Activated CD8-positive, alpha-beta memory T cell treated with anti-CD3 and anti-CD28 coated beads for 1 hour (primary cell): ENCODE results near the gene TARP.
"Not testable (repeated sequence)": the region's sequence is repeated elsewhere in the genome, so short reads cannot be mapped to it uniquely, and the experiment has no call there.

Source experiments
- DNase-seq, 2 donors: peaks; one replicate each; pipeline ENCODE4 v3.0.0-alpha.2; 2020; ENCODE audit warnings: low read depth in 1 of 2; ENCODE audit errors: extremely low read depth in 1 of 2

Gene TARP

DNA sequence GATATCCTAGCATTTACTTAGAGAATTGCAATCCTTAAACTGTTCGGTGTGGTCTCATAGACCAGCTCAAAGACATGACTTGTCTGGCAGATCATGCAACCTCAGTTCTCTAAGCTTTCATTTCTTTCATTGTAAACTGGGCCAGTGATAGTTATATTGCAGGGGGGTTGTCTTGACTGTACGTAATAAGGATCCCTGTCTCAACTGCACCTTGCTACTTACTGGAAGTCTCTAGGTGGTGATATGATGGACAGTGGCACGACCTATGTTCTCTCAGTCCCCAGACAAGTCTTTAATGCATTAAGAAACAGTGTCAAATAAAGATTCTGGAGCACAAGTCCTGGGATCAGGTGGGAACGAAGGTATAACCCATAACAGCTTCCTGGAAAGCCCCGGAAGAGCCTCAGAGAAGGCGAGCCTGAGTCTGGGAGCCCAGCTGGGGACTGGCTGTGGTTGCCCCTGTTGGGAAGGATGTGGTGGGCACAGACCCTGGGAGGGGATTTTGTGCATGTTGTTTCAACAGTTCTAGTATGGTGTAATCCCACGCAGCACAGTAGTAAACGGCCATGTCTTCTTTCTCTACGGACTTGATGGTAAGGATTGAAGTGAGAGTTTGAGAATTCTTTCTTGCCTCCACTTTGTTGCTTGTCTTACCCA lies 26.0 kb upstream of the TARP start:
- DNase-seq = no peak

DNA sequence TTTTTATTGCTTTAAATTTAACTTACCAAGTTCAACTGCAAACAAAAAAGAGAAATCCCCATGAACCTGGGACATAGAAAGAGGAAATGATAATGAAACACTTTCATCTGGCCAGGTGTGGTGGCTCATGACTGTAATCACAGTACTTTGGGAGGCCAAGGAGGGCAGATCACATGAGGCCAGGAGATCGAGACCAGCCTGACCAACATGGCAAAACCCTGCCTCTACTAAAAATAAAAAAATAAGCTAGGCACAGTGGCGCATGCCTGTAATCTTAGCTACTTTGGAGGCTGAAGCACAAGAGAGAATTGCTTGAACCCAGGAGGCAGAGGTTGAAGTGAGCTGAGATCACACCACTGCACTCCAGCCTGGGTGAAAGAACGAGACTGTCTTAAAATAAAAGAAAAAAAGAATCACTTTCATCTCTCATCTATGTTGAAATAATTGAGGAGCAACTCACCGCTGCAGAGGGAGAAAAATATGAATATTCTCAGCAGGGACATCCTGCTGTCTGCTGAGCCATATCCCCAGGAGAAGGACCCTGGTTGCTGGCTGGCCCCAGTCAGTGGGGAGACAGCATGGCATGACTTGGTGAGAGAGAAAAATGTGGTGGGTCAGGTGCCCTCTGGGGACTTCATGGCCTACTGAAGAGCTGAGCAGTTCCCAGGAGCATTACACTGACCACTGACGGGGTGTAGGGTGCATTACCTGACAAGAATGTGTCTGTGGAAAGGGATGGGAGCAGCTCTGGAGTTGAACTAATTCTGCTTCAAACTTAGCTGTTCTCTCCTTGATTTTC lies 22.8 kb upstream of the TARP start:
- no peak for DNase-seq

DNA sequence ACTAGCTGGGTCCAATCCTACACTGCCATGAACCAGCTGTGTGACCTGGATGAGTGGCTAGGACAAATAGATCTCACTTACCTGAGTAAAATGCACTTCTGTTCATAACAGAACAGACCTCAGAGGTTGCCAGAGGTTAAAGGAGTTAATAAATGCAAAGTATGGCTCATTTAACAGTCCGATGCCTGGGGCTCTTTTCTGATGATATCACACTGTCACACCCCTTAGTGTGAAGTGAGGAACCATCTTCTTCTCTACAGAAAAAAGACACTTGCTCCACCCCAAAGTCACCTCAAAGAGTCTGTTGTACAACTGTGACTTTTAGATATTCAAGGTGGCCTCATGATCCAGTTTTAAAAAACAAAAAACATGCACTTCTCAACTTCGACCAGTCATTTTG lies 21.5 kb upstream of the TARP start:
- DNase-seq = no peak

DNA sequence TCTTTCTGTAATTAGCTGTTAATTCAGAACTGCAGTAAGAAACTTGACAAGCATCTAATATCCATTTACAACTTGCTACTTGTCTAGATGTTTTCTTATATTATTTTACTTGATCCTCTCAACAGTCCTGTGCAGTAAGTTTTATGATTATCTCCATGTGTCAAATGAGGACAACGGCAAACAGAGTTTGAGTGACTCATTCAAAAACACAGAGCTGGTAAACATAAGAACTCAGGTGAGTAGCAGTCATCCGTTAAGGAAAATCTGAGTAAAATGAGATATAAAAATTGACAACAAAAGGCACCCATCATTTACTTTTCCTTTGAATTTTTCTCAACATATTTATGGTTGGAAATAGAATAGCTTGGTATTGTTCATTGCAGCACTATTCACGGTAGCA lies 19.0 kb upstream of the TARP start:
- no peak for DNase-seq

DNA sequence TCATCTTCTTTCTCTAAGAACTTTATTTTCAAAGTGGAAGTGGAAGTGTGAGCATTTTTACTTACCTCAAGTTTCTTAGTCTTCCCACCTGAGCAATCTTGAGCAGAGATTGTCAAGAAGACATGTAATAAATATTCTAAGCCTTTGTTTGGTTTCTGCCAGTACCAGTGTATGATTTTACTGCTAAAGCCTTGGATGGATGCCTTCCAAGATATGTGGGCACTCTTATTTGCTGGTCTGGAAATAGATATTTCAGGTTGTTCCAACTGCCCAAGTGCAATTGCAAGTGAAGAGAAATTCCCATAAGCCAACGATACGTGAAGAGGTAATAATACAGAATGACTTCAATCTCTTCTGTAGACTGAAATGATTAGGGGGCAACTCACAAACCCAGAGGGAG lies 18.2 kb upstream of the TARP start:
- no peak for DNase-seq

DNA sequence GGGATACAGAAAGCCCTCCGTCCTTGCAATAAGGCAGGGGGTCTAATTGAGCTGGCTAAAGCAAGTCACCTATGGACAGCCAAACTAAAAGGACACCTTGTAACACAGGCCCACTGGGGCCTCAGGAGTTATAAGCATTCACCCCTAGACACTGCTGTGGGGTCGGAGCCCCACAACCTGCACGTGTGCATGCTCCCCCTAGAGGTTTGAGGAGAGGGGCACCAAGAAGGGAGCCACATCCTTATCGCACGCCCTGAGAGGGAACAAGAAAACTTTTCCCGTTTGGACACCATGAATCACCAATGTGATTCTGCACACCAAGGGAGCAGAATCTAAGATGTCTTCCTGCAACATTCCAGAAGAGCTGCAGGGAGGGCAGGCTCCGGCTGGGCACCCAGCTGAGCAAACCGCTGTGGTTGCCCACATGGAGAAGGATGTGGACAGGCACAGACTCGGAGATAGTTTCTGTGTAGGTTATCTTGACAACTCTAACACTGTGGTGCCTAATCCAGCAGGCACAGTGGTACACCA lies 17.7 kb upstream of the TARP start:
- DNase-seq = no peak

DNA sequence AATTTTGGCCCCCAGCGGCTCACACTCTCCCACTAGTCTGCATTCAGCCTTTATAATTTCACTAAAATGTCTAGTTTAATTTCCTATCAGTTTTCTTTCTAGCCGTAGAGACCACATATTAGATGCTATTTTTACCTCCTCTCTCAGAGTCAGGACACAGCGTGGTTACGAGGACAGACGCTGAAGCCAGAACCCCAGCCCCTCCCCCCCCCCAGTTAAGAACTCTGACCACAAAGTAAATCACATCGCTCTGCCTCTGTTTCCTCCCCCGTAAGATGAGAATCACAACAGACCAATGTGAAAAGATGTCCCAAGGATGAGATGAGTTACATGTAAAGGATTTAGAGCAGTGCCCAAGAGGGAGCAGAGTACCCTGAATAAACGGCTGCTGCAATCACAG lies 11.1 kb upstream of the TARP start:
- DNase-seq = no peak

DNA sequence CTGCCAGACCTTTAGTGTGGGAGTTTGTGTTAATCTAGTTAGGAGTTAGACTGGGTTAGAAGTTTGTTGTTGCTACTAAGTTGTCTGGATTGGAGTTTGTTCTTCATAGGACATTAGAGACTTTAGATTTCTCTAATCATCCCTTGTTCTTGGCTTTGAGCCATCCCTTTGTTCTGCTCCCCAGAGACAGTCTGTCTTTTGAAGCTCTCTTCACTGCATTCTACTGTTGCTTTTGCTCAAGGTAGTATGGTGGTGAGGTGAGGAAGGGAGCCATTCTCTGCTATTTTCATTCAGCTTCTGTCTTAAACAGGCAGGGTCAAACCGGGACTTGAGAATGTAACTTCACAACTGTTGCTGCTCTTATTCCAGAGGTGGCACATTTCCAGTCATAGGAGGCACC lies 10.4 kb upstream of the TARP start:
- no peak for DNase-seq

DNA sequence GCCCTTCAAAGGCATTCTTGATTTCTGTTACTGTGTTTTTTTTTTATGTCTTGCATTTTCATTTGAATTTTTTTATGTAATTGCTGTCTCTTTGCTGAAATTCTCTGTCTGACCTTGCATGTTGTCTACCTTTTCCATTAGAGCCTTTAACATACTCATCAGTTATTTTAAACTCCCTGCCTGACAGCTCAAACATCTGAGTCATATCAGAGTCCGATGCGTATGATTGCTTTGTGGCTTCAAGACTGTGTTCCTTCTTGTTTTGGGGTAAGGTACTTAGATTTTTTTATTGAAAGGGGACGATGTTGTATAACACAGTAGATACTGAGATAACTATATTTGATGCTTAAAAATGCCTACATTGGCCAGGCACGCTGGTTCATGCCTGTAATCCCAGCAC lies 9.7 kb upstream of the TARP start:
- no peak for DNase-seq

DNA sequence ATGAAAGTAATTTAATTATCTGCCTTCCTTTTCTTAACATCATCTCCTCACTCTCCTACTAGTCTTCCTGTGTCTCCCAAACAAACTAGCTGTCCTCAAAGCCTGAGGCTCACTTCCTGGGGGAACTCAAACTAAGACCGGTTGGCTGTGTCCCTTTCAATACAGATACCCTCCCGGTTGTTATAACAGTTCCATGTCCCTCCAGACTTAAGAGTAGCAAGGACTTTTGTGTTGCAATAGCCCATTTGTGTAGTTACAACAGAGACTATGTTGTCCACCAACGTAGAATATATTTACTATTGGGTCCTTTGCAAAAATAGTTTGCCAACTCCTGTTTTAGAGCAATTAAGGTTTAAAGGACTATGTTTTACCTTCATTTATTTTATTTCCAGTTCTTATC lies 8.6 kb upstream of the TARP start:
- no peak for DNase-seq

DNA sequence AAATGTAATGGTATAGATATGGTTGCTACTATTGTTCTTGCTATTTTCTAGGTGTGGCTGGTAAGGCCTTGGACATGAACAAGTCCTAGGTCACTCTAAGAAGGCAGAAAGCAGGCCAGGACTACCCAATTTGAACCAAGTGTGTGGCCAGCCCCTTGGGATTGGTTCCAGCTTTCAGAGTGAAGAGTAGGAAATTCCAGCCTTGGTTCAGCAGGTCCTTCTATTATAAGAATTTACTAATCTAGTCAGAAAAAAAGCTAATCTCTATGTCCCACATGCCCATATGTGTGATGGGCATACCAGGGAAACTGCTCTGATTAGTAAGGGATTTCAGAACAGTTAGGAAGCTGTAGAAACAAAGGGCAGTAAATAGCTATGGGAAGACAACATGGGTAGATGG lies 7.8 kb upstream of the TARP start:
- DNase-seq = no peak

DNA sequence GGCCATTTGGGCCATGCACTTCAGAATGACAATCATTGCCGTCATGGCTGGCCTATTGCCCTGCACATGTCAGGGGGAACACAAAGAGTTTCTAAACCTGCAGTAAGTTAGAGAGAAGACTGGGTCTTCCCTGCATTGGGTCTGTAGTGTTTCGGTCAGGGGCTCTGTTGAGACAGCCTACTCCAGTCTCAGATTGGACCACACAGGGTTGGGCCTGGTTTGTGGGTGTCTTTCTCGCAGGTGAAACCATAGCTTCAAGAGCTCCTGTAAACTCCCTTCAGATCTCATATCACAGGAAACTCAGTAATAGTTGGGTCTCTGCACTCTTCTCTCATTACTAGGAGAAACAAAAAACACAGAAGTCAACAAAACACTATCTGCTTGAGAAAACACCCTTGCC lies 7.3 kb upstream of the TARP start:
- no peak for DNase-seq

DNA sequence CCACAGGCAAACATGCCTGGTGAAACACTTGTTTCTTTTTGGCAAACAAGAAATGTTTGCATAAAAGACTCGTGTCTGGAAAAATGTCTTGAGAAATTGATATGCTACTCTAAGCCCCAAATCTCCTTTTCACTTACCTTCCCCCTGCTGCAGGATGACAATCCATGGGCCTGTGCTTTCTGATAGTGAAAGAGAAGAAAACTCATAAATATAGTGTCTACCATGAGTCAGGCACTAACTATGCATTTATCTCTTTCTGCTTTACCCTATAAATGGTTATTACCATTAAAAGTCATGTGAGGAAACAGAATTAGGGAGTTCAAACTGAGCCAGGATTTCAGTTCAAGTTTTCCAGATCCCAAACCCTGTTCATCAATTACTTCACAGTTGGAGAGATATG lies 6.6 kb upstream of the TARP start:
- no peak for DNase-seq

DNA sequence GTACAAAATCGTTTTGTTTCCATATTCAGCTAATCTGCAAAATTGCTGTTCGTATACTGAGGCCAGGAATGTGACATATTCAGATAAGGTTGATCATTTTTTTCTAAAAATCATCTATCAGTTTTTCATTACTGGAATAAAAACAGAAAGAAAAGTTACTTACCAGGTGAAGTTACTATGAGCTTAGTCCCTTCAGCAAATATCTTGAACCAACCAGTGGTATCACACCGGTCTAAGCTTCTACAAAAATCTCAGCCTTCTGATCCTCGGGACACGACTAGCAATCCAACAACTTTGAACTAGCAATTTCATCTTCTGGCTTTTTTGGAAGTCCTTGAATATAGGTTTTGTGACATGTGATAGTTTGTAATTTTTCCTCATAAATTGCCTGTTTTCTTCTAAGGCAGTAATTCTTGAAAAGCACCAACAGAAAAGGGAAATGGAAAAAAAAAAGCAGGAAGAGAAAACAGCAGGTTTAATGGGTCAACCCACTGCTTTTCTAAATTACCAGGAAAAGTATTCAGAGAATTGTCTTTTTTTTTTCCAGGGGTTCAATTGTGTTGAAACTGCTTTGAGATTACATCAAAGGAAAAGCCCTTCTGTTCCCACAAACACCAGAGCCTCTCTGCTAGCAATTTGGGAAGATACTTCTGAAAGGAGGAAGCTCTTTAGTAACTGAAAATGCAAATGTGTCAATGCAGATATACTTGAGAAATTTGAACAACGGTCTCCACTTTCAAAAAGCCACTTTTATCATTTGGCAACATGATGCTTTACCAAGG lies 2.9 kb upstream of the TARP start:
- DNase-seq = no peak

DNA sequence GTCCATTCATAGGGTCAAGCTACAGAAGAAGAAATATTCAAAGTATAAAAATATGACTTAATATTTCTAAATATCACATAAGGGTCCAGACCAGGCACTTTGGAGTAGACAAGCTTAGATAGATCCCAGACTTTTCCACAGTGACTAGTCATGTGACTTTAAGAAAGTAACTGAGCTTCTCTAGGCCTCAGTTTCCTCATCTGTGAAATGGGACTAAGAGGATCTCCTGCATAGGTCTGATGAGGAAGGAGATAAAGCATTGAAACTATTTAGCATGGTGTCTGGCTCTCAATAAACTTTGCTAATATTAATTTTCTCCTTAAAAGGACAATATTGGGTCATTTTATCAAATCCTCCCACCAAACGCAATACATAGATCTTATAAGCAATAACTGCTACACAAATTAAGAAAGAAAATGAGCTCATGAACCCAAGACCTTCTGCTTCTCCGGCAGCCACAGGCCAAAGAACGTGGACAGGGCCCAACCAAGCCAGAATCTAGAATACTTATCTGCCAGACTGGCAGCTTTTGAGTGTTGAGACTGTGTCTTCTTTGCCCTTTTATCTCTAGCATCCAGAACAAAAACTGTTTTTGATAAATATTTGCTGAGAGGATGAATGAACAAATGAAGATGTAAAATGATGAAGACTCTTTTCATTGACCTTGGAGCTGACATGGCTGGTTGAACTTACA lies 1.6 kb upstream of the TARP start:
- DNase-seq = no peak

DNA sequence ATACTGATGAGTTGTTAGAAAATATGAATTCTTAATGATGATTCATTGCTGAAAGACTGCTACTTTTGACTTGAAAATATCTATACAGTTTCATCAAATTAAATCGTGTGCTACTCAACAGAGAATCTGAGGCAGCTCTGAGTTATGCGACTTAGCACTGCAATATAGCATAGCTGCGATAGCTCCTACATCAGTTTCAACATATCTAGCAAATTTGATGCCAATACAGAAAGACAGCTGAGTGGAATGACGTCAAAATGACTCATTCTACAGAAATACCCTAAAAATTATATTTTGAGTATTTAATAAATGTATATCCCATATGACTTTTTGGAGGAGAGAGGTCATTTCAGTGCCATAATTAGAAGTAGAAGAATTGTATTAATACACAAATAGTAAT lies 1.1 kb upstream of the TARP start:
- DNase-seq = no peak

DNA sequence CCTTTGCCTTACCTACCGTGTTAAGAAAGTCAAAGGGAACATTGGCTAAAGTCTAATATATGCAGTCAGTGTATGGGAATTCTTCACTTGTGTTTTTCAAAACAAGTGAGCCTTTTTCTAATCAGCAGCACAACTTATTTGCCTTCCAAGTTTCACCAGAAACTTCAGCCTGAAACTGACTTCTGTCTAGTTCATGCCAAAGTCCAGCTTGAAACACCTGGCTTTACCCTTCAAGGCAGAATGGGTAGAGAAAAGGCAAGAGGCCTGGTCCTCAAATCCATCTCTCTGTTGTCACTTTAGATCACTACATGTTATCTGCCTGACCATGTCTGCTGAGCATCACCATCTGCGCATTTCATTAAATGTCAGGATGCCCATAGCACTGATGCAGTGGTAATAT lies 3.0 kb downstream of the TARP start:
- DNase-seq = not testable (repeated sequence)

DNA sequence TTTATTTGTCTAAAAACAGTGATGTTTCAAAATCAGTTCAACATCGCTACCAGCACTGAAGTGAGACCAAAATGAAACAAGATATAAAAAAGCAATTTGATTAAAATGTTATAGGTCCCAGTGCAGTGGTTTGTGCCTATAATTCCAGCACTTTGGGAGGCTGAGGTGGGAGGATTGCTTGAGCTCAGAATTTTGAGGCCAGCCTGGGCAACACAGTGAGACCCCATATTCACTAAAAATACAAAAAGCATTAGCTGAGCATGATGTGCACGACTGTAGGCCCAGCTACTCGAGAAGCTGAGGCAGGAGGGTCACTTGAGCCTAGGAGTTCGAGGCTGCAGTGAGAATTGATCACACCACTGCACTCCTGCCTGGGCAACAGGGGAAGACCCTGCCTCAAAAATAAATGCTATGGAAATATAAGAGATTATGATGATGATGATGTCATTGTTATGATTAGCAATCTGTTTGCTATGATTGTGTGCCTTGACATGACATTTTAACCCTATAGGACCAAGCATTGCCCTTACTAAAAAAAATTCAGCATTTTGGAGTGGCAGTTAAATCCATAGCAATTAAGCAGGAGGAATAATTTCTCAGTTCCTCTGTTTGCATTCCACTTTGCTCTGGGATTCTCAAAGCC lies 3.6 kb downstream of the TARP start:
- DNase-seq = not testable (repeated sequence)

DNA sequence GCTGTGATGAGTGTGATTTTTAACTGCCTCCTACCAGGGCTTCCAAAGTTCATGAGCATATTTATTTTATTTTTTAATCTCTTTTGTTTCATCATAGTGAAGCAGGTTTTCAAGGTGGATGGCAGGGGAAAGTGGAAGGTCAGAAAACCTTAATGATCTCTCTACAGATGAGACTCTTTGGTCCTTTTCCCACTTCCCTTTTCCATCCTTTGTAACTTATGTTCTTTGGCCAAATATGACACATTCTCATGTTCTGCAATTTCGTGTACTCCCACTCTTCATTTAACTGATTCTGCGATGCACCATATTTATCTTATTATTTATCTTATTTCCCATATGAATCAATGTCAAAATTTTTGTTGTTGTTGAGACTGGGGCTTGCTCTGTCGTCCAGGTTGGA lies 7.5 kb downstream of the TARP start:
- not testable (repeated sequence) for DNase-seq

DNA sequence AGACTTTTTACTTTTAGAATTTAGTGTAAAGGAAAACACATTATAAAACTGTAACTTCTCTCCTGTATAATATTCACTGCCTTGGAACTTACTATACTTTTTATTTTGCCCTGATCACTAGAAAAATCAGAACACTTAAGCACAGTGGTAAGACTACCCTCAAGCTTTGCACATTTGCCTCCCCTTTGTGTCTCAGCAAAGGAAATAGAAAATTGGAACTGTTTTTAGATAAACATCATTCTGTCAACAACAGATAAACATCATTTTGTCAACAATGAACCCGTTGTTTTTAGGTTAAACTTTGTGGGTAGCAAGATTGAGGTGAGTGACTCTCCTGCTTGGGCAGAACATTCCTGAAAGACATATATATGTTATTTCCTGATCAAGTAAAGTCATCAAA lies 8.8 kb downstream of the TARP start:
- not testable (repeated sequence) for DNase-seq

DNA sequence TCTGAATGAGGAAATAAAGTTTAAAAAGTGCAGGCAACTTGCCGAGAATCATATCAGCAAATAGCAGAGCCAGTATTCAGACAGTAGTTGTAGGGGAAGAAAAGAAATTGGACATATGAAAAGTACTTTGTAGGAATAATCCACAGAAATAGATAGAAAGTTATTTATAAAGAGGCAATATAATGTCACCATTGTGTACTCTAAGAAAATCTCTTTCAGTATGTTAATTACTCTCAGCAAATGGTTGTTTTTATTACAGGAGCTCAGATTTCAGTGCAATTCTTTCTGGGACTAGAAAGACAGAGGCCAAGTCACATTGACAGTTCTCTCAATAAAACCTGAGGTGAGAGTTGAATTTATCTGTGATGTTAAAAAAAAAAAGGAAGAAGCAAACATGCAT lies 10.2 kb downstream of the TARP start:
- not testable (repeated sequence) for DNase-seq
